WERI-Rb-1 (cell line): Measurements from ENCODE around the gene PPP2R2B.

Experiments used
- DNase-seq: peaks from one replicate; pipeline ENCODE4 v3.0.0-alpha.2; 2020
- H3K27ac ChIP-seq: fragments of 250-450 bp; sonication (Bioruptor Pico); 2 replicates; pipeline ENCODE4 v1.5.1; 2020; ENCODE audit warnings: mild to moderate bottlenecking, moderate library complexity
- H3K27me3 ChIP-seq: fragments of 250-450 bp; sonication (Bioruptor Pico); 2 replicates; pipeline ENCODE4 v1.5.1; 2021; ENCODE audit warnings: mild to moderate bottlenecking, low read depth, moderate library complexity; ENCODE audit not compliant: insufficient read depth, severe bottlenecking
- H3K36me3 ChIP-seq: fragments of 250-450 bp; sonication (Bioruptor Pico); 2 replicates; pipeline ENCODE4 v1.5.1; 2020; ENCODE audit warnings: mild to moderate bottlenecking, moderate library complexity
- H3K4me3 ChIP-seq: 2 replicates; pipeline ENCODE4 v1.5.1; 2011; ENCODE audit warnings: low read depth, mild to moderate bottlenecking, control low read depth, low read length
- H3K9me3 ChIP-seq: fragments of 250-450 bp; sonication (Bioruptor Pico); 2 replicates; pipeline ENCODE4 v1.5.1; 2021; ENCODE audit warnings: mild to moderate bottlenecking, moderate library complexity; ENCODE audit not compliant: severe bottlenecking
- CTCF ChIP-seq: IDR thresholded peaks from 2 replicates; pipeline ENCODE4 v1.5.1; 2011; ENCODE audit warnings: low read depth, mild to moderate bottlenecking, control low read depth, inconsistent platforms, low read length

Gene PPP2R2B

DNA sequence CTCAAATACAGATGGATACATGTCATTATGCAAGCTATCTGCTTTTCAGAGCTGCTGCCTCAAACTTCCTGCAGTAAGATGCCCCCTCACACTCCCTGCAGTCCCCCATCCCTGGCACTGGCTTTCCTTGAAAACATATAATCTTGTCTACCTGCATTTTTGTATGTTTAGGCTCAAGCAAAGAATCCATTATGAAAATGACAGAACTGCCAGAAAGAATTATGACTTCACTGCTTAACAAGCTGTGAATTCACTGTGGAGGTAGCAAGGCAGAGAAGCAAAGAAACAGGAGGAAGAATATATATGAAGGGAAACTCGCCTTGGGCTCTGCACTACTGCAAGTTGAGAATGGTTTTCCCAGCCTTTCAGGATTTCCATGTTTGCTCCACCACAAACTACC is 39.4 kb upstream of the PPP2R2B start:
- no peak for TF ChIP-seq CTCF
- no peaks in the 10 kb centered on the region for H3K9me3 ChIP-seq
- H3K27ac ChIP-seq: no peak overlapping the region
- DNase-seq: no peak
- H3K27me3 ChIP-seq: no peaks in the 10 kb centered on the region
- no peak overlapping the region for H3K4me3 ChIP-seq
- no peaks in the 10 kb centered on the region for H3K36me3 ChIP-seq

- Histone ChIP-seq H3K9me3 (no peaks in the 10 kb centered on the region), H3K36me3 (no peaks in the 10 kb centered on the region), H3K27me3 (no peaks in the 10 kb centered on the region), H3K4me3 (no peak overlapping the region), H3K27ac (no peak overlapping the region)
- no peak for TF ChIP-seq CTCF
- DNase-seq: no peak
These were observed 34.3 kb upstream of the PPP2R2B start for GRCh38 chr5:146912874-146913273.

DNA sequence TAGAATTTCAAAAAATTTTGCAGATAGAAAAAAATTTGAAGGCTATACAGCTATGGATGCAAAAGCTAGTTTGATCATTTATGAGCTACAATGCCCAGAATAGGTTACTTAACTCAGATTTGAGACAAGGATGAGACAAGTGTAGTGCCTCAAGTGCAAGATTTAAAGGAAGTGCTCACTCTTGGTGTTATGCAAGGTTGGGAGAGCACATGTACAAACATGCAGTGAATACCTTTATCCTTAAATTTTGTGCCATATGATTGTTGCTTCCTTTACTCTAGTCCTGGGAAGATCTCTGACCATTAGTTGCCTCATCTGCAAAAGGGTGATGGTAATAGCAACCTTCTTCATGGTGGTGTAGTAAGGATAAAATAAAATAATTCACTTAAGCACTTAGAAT is 31.7 kb upstream of the PPP2R2B start:
- DNase-seq: no peak
- no peaks in the 10 kb centered on the region for H3K27me3 ChIP-seq
- no peak overlapping the region for H3K27ac ChIP-seq
- no peaks in the 10 kb centered on the region for H3K9me3 ChIP-seq
- no peak for TF ChIP-seq CTCF
- no peak overlapping the region for H3K4me3 ChIP-seq
- H3K36me3 ChIP-seq: no peaks in the 10 kb centered on the region

- no peaks in the 10 kb centered on the region for H3K9me3 ChIP-seq
- H3K4me3 ChIP-seq: no peak overlapping the region
- no peaks in the 10 kb centered on the region for H3K27me3 ChIP-seq
- no peaks in the 10 kb centered on the region for H3K36me3 ChIP-seq
- 0 out of 2 replicates have a peak overlapping the region, but pooled peaks have one; percentile 4 for H3K27ac ChIP-seq
- TF ChIP-seq CTCF: no peak
- peak; percentile 15 for DNase-seq
These were observed 30.9 kb upstream of the PPP2R2B start for GRCh38 chr5:146909255-146910068.

DNA sequence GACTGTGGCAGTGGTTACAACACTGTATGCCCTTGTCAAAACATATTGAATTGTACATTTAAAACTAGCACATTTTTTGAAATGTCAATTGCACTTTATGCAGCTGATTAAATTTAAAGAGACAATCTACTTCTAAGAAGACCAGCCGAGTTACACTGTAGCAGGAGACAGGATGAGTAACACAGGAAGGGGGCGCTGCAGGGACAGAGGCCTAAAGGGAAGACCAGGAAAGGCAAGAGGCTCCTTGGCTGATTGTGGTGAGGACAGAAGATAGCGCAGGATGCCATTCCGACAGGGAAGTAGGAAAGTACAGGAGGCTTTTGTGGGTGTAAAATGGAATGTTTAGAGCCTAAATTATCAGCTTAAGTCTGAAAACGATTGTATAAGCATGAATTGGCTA is 28.2 kb upstream of the PPP2R2B start:
- peak; percentile 40 for DNase-seq
- no peaks in the 10 kb centered on the region for H3K27me3 ChIP-seq
- H3K36me3 ChIP-seq: no peaks in the 10 kb centered on the region
- H3K9me3 ChIP-seq: no peaks in the 10 kb centered on the region
- H3K27ac ChIP-seq: no peak overlapping the region
- no peak overlapping the region for H3K4me3 ChIP-seq
- peak; percentile 41 for TF ChIP-seq CTCF

GRCh38 chr5:146904890-146905289 is 26.3 kb upstream of the PPP2R2B start:
- no peaks in the 10 kb centered on the region for H3K27me3 ChIP-seq
- no peak overlapping the region for H3K27ac ChIP-seq
- H3K4me3 ChIP-seq: no peak overlapping the region
- DNase-seq: no peak
- H3K36me3 ChIP-seq: no peaks in the 10 kb centered on the region
- no peaks in the 10 kb centered on the region for H3K9me3 ChIP-seq
- TF ChIP-seq CTCF: no peak
